Measurements from ENCODE around the gene EPS8.

EPS8 gene

GRCh38 chr12:15687583-15687982 lies 101.6 kb downstream of the EPS8 start:
- DNase-seq, result no peak

- no peak for DNase-seq
Measured at GRCh38 chr12:15684896-15685658, 104.1 kb downstream of the EPS8 start.

GRCh38 chr12:15682826-15683225 lies 106.4 kb downstream of the EPS8 start:
- no peak for DNase-seq

- no peak for DNase-seq
Measured at GRCh38 chr12:15679151-15679550, 110.0 kb downstream of the EPS8 start.

- no peak for DNase-seq
Measured at GRCh38 chr12:15677726-15678201, 111.4 kb downstream of the EPS8 start.

- DNase-seq, result no peak
Measured at GRCh38 chr12:15677228-15677627, 112.0 kb downstream of the EPS8 start.

- DNase-seq, result peak in 2 of 3 experiments; percentile 6 to 66
Measured at GRCh38 chr12:15672671-15673270, 116.4 kb downstream of the EPS8 start.

- DNase-seq, result no peak
Measured at GRCh38 chr12:15670756-15671155, 118.4 kb downstream of the EPS8 start.

- DNase-seq, result no peak
Measured at GRCh38 chr12:15669256-15669948, 119.8 kb downstream of the EPS8 start.

GRCh38 chr12:15664491-15664890 lies 124.7 kb downstream of the EPS8 start:
- DNase-seq, result no peak

- no peak for DNase-seq
Measured at GRCh38 chr12:15662983-15663659, 126.1 kb downstream of the EPS8 start.

GRCh38 chr12:15662303-15662980 lies 126.7 kb downstream of the EPS8 start:
- DNase-seq, result no peak

GRCh38 chr12:15651371-15651770 lies 137.8 kb downstream of the EPS8 start:
- DNase-seq, result no peak

- DNase-seq, result no peak
Measured at GRCh38 chr12:15650399-15651128, 138.6 kb downstream of the EPS8 start.

- no peak for DNase-seq
Measured at GRCh38 chr12:15649347-15649746, 139.8 kb downstream of the EPS8 start.

GRCh38 chr12:15648558-15648957 lies 140.6 kb downstream of the EPS8 start:
- DNase-seq, result no peak

- no peak for DNase-seq
Measured at GRCh38 chr12:15646581-15646980, 142.6 kb downstream of the EPS8 start.

GRCh38 chr12:15644700-15645099 lies 144.5 kb downstream of the EPS8 start:
- no peak for DNase-seq

- no peak for DNase-seq
Measured at GRCh38 chr12:15638231-15638630, 151.0 kb downstream of the EPS8 start.

- DNase-seq, result peak in 1 of 3 experiments; percentile 60
Measured at GRCh38 chr12:15636060-15636890, 152.9 kb downstream of the EPS8 start.
